HT-29 (cell line): Measurements from ENCODE around the gene PCDHGB2. TPM values are rescaled to one million over a fixed set of nuclear protein-coding genes. Genes with fewer than 3 reads are reported as not detected.
A peak's percentile ranks its signal among the peaks of the same experiment; 100 is the strongest.
"Not testable (repeated sequence)": the region's sequence is repeated elsewhere in the genome, so short reads cannot be mapped to it uniquely, and the experiment has no call there.

ENCODE experiments used
- DNase-seq: peaks from one replicate; pipeline ENCODE4 v3.0.0-alpha.2; 2015; ENCODE audit warnings: low spot score
- total RNA-seq: library from RNA; depleted of rRNA; stranded (reverse); fragments of >200 nt; shearing (Covaris generic); gene quantifications from 2 replicates; pipeline ENCODE4 v1.2.3, GENCODE V29; 2014

The PCDHGB2 gene
- total RNA-seq, 1 experiment from 2014 or later, result not detected

DNA sequence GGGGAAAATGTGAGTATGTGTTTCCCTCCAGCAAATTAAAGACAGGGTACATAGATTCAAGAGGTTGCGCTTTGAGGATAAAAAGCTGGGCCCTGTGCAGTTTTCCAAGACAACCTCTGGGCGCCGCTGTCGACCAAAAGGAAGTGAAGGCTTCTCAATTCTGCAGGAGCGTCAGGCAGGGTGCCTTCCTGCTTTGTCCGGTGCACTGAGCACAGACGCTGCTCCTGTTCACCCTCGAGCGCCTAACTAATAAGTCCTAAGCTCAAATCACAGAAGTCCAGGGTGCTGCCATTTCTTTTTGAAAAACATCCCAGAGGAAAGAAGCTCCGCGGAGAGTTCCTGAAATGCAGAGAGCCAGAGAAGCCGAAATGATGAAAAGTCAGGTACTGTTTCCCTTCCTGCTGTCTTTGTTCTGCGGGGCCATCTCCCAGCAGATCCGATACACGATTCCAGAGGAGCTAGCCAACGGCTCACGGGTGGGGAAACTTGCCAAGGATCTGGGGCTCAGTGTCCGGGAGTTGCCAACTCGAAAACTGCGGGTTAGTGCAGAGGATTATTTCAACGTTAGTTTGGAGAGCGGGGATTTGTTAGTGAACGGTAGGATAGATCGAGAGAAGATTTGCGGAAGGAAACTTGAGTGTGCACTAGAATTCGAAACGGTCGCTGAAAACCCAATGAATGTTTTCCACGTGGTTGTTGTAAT lies 9.7 kb upstream of the PCDHGB2 start, which contains the start of gene PCDHGB1:
TSS of gene PCDHGB1 (plus strand) at position 183 of the 703 bp plus-strand sequence. CDS start at position 345, 162 bp downstream.
- DNase-seq, result peak; percentile 42

DNA sequence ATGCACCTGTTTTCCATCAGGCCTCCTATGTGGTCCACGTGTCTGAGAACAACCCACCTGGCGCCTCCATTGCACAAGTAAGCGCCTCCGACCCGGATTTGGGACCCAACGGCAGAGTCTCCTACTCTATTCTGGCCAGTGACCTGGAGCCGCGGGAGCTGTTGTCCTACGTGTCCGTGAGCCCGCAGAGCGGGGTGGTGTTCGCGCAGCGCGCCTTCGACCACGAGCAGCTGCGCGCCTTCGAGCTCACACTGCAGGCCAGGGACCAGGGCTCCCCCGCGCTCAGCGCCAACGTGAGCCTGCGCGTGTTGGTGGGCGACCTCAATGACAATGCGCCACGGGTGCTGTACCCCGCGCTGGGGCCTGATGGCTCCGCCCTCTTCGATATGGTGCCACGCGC lies 8.2 kb upstream of the PCDHGB2 start:
- no peak for DNase-seq

DNA sequence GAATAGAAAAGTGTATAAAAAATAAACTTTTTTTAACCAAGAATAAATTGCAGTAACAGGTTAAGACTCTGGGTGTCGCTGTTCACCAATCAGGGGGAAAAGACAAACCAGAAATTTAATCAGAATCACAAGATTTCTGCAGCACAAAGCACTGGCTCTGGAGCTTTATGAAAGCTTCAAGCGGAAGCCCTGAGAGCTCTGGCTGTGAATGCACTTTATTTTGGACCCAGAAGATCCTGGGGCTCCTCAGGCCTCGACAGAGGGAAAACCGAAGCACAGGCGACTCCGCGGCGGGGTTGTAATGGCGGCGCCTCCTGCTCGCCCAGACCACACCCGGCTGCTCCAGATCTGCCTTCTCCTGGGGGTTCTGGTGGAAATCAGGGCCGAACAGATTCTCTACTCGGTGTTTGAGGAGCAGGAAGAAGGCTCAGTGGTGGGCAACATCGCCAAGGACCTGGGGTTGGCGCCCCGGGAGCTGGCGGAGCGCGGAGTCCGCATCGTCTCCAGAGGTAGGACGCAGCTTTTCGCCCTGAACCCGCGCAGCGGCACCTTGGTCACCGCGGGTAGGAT lies 4.8 kb upstream of the PCDHGB2 start, which contains the start of gene PCDHGA4:
TSS of gene PCDHGA4 (plus strand) at position 122 of the 570 bp plus-strand sequence. CDS start at position 209, 87 bp downstream.
- DNase-seq, result peak; percentile 14

DNA sequence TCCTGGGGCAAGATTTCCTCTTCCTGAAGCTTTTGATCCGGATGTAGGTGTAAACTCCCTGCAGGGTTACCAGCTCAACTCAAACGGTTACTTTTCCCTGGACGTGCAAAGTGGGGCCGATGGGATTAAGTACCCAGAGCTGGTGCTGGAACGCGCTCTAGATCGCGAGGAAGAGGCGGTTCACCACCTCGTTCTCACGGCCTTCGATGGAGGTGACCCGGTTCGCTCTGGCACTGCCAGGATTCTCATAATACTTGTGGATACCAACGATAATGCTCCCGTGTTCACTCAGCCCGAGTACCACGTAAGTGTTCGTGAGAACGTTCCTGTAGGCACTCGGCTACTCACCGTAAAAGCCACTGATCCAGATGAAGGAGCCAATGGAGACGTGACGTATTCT lies 4.2 kb upstream of the PCDHGB2 start:
- DNase-seq, result no peak

DNA sequence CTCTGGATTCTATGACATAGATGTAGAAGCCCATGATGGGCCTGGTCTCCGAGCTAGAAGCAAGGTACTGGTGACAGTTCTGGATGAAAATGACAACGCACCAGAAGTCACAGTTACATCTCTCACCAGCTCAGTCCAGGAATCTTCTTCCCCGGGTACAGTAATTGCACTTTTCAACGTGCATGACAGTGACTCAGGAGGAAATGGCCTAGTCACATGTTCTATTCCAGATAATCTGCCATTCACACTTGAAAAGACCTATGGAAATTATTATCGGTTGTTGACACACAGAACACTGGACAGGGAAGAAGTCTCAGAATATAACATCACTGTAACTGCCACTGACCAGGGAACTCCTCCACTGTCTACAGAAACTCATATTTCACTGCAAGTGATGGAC lies 3.7 kb upstream of the PCDHGB2 start:
- DNase-seq, result no peak

DNA sequence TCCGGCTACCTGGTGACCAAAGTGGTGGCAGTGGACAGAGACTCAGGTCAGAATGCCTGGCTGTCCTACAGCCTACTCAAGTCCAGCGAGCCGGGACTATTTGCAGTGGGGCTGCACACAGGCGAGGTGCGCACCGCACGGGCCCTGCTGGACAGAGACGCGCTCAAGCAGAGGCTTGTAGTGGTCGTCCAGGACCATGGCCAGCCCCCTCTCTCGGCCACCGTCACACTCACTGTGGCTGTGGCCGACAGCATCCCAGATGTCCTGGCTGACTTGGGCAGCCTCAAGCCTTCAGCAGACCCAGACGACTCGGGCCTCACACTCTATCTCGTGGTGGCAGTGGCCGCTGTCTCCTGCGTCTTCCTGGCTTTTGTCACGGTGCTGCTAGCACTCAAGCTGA lies 2.8 kb upstream of the PCDHGB2 start:
- no peak for DNase-seq

DNA sequence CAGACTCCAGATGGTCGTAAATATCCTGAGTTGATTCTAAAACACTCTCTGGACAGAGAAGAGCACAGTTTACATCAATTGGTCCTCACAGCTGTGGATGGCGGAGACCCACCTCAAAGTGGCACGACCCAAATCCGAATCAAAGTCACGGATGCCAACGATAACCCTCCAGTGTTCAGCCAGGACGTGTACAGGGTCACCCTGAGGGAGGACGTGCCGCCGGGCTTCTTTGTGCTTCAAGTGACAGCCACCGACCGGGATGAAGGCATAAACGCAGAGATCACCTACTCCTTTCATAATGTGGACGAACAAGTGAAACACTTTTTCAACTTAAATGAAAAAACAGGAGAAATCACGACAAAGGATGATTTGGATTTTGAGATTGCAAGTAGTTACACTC lies 891 bp downstream of the PCDHGB2 start:
- no peak for DNase-seq

DNA sequence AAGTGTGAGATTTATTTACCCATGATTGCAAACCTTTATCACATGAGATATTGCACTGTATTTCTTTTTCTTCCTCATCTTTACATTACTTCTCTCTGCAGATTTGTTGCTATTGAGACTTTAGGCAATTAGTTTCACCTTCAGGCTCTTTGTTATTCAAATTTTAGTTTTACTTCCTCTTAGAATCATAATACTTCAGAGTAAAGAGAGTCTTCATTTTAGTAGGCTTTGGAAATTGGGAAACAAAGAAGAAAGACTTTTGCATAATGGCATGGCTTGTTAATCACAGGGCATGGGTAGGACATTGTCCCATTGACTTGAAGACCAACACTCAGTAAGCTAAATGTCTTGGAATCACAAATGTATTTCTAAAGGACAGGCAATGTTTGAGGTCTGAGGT lies 2.9 kb downstream of the PCDHGB2 start:
- no peak for DNase-seq

DNA sequence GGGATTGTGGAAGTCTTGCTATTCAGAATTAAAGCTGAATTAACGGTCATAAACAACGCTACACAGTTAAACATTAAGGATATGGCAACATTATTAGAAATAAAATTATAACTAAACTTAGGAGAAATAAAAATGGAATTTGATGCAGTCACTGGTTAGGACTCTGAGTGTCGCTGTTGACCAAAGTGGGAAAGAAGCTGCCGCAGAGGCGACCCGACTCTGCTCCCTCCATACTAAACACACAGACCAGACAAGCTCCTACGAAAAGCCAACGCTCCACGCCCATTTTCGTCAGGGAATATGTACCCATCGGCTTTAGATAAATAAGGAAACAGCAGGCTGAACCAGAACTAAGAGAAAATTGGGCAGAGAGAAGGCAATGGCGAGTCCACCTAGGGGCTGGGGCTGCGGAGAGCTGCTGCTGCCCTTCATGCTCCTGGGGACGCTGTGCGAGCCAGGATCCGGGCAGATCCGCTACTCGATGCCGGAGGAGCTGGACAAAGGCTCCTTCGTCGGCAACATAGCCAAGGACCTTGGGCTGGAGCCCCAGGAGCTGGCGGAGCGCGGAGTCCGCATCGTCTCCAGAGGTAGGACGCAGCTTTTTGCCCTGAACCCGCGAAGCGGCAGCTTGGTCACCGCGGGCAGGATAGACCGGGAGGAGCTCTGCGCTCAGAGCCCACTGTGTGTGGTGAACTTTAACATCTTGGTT lies 4.3 kb downstream of the PCDHGB2 start, which contains the start of gene PCDHGA5:
TSS of gene PCDHGA5 (plus strand) at position 211 of the 709 bp plus-strand sequence. CDS start at position 380, 169 bp downstream.
- DNase-seq, result no peak

DNA sequence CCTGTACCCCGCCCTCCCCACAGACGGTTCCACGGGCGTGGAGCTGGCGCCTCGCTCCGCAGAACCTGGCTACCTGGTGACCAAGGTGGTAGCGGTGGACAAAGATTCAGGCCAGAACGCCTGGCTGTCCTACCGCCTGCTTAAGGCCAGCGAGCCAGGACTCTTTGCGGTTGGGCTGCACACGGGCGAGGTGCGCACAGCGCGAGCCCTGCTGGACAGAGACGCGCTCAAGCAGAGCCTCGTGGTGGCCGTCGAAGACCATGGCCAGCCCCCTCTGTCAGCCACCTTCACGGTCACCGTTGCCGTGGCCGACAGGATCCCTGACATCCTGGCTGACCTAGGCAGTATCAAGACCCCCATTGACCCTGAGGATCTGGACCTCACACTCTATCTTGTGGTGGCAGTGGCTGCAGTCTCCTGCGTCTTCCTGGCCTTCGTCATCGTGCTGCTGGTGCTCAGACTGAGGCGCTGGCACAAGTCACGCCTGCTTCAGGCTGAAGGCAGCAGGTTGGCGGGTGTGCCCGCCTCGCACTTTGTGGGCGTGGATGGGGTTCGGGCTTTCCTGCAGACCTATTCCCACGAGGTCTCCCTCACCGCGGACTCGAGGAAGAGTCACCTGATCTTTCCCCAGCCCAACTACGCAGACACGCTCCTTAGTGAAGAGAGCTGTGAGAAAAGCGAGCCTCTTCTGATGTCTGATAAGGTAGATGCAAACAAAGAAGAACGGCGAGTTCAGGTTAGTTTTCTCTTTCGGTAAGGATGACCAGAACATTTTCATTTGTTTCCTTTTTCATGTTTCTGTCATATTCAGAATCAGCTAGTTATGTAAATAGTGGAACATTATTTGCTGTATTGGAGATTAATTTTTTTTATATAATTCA lies 6.5 kb downstream of the PCDHGB2 start:
- DNase-seq, result no peak

DNA sequence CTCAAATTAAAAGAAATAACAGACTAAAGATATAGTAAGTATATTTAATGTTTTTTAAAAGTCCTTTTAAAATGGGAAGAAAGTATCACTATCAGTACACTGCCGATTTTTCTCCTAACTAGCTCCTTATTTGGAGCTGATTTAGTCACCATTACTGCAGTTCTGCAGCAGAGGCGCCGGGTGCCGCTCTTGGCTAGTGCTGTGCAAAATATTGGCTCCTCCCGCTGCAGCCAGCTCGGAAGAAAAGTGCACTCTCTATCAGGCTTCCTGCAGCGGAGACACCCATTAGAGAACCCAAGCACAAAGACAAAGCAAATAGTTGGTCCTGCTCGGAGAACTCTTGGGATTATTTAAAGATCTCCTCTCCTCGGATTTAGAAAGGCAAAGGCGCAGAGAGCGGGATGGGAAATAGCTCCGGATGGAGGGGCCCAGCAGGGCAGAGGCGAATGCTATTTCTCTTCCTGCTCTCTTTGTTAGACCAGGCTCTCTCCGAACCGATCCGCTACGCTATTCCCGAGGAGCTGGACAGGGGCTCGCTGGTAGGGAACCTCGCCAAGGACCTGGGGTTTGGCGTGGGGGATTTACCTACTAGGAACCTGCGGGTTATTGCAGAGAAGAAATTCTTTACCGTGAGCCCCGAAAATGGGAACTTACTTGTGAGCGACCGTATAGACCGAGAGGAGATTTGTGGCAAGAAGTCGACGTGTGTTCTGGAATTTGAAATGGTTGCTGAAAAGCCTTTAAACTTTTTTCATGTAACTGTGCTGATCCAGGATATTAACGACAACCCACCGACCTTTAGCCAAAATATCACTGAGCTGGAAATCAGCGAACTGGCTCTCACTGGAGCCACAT lies 10.4 kb downstream of the PCDHGB2 start, which contains the start of gene PCDHGB3:
TSS of gene PCDHGB3 (plus strand) at position 249 of the 855 bp plus-strand sequence. CDS start at position 402, 153 bp downstream.
- peak; percentile 43 for DNase-seq

DNA sequence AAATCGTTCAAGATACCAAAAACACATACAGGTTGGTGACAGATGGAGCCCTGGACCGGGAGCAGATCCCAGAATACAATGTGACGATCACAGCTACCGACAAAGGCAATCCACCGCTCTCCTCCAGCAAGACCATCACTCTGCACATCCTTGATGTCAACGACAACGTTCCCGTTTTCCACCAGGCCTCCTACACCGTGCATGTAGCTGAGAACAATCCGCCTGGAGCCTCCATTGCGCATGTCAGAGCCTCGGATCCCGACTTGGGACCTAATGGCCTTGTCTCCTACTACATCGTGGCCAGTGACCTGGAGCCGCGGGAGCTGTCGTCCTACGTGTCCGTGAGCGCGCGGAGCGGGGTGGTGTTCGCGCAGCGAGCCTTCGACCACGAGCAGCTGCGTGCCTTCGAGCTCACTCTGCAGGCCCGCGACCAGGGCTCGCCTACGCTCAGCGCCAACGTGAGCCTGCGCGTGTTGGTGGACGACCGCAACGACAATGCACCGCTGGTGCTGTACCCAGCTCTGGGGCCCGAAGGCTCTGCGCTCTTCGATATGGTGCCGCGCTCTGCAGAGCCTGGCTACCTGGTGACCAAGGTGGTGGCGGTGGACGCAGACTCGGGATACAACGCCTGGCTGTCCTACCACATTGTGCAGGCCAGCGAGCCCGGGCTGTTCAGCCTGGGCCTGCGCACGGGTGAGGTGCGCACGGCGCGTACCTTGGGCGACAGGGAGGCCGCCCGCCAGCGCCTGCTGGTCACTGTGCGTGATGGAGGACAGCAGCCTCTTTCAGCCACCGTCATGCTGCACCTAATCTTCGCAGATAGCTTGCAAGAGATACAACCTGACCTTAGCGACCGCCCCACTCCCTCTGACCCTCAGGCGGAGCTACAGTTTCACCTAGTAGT lies 12.0 kb downstream of the PCDHGB2 start:
- DNase-seq, result no peak

DNA sequence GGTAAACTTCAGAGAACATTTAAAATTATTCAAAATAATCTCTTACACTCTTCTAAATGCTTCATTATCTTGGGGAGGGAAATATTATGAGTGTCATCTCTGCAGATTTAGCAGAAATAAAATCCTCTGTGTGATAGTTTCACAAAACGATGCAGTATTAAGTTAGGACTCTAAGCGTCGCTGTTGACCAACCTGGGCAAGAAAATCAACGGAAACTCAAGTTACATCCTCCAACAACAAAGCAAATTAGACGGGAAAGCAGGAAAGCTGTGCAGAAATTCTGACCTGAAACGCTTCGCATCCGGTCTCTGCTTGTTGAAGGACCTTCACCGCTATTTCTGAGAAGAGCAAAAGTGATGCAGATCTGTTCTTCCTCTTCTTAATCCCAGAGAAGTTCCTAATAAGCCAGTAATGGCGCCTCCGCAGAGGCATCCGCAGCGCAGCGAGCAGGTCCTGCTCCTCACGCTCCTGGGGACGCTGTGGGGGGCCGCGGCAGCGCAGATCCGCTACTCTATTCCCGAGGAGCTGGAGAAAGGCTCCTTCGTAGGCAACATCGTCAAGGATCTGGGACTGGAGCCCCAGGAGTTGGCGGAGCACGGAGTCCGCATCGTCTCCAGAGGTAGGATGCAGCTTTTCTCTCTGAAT lies 14.0 kb downstream of the PCDHGB2 start, which contains the start of gene PCDHGA6:
TSS of gene PCDHGA6 (plus strand) at position 219 of the 645 bp plus-strand sequence. CDS start at position 412, 193 bp downstream.
- DNase-seq, result peak; percentile 22

DNA sequence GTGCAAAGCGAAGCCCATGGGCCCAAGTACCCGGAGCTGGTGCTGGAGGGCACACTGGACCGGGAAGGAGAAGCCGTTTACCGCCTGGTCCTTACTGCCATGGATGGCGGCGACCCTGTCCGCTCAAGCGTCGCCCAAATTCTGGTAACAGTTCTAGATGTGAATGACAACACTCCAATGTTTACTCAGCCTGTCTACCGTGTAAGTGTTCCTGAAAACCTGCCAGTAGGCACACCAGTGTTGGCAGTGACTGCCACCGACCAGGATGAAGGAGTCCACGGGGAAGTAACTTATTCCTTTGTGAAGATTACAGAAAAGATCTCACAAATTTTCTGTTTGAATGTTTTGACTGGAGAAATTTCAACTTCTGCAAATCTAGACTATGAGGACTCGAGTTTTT lies 14.8 kb downstream of the PCDHGB2 start:
- no peak for DNase-seq

DNA sequence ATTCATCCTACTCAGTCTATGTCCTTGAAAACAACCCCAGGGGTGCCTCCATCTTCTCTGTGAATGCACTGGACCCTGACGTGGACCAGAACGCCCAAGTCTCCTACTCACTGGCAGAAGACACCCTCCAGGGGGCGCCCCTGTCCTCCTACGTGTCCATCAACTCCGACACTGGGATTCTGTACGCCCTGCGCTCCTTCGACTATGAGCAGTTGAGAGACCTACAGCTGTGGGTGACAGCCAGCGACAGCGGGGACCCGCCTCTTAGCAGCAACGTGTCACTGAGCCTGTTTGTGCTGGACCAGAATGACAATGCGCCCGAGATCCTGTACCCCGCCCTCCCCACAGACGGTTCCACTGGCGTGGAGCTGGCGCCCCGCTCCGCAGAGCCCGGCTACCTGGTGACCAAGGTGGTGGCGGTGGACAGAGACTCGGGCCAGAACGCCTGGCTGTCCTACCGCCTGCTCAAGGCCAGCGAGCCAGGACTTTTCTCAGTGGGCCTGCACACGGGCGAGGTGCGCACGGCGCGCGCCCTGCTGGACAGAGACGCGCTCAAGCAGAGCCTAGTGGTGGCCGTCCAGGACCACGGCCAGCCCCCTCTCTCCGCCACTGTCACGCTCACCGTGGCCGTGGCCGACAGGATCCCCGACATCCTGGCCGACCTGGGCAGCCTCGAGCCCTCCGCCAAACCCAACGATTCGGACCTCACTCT lies 15.8 kb downstream of the PCDHGB2 start:
- DNase-seq, result not testable (repeated sequence)

DNA sequence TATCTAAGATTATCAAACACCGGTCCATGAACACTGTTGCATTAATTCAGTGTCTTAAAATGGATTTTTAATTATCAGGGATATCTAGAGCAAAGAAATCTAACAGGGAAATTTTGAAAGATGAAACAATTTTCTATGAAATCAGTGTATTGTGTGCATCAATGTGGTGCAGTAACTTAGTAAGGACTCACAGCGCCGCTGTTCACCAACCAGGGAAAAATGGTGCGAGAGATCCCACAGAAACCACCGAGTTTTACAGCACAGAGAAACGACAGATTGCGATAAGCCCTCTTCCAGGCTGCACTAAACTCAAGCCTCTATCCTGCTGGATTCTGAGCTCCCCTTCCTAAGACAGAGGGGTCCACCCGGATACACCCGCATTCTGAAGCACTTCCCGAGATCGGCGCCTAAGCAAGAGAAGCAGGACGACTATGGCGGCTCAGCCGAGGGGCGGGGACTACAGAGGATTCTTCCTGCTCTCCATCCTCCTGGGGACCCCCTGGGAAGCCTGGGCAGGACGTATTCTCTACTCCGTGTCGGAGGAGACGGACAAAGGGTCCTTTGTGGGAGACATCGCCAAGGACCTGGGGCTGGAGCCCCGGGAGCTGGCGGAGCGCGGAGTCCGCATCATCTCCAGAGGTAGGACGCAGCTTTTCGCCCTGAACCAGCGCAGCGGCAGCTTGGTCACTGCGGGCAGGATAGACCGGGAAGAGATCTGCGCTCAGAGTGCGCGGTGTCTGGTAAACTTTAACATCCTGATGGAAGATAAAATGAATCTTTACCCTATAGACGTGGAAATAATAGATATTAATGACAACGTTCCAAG lies 22.9 kb downstream of the PCDHGB2 start, which contains the start of gene PCDHGA7:
TSS of gene PCDHGA7 (plus strand) at position 274 of the 826 bp plus-strand sequence. CDS start at position 432, 158 bp downstream.
- DNase-seq, result no peak

DNA sequence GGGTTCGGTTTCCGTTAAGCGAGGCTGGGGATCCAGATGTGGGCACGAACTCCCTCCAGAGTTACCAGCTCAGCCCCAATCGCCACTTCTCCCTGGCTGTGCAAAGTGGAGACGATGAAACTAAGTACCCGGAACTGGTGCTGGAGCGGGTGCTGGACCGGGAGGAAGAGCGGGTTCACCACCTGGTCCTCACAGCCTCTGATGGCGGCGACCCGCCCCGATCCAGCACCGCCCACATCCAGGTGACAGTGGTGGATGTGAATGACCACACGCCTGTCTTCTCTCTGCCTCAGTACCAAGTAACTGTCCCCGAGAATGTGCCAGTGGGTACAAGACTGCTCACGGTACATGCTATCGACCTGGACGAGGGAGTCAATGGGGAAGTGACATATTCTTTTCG lies 23.6 kb downstream of the PCDHGB2 start:
- no peak for DNase-seq
